DLD1 (cell line): Measurements from ENCODE around the gene SMURF1.
"Not testable (repeated sequence)": the region's sequence is repeated elsewhere in the genome, so short reads cannot be mapped to it uniquely, and the experiment has no call there.

Experiments
- in situ Hi-C: cut with HindIII; loops from 2 replicates; pipeline ENCODE4 v1.10.0; 2017; ENCODE audit warnings: low sequenced_read_pairs

SMURF1 gene

DNA sequence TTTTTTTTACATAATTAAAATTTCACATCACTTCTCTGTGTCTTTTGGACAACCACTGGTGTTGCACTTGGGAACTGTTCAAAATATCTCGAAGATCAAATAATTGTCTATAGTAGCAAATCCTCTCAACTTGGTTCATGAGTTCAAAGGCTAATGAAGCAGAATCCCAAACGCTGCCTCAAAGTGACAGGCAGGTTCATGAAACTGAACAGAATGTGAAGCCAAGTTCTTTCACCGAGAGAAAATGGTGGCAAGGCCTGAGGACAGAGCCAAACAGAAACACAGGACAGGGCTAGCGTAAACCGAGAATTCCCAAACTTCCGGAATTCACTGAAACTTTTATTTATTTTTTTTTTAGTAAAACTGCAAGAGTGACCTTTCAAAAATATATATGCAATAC, 21.1 kb downstream of the SMURF1 start:
- in situ Hi-C loops = no loop called here

DNA sequence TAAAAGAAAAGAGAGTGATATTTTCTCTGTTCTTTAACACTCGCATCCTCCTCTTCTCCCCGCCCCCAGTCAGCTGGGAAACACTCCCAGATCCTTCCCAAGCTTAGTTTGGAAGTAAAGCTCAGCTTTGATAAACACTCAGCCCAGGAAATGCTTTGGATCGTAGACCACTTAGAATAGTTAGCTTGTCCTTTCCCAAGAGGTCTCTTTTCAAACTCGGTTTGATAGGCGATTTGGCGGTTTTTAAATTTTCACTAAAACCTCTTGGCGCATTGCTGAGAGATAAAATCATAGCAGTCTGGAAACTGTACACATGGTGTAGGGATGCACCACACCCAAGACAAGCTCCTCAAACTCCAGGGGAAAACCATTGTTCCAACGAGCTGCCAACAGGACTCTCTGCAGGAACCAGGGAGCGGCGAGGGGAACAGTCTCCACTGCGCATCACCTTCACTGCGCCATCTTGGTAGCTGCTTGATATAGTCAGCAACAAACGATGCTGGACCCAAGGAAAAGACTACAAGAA, 22.3 kb downstream of the SMURF1 start:
- in situ Hi-C loops = no loop called here

DNA sequence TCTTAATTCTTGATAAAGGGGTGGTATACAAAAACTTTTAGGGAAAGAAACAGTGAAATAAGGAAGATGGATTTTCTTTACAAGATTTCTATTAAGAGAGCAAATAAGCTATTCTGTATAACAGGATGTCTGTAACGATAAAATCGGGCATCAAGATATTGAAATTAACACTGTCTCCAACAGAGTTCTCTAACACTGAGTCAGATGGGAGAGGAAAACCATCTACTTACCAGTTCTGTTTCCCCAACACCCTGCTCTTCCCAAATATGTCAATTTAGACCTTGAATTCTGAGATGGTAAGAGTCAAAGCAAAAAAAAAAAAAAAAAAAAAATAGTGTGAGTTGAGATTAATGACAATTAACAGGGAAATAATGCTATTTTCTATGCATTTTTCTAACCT, 23.0 kb downstream of the SMURF1 start:
- in situ Hi-C loops = no loop called here

DNA sequence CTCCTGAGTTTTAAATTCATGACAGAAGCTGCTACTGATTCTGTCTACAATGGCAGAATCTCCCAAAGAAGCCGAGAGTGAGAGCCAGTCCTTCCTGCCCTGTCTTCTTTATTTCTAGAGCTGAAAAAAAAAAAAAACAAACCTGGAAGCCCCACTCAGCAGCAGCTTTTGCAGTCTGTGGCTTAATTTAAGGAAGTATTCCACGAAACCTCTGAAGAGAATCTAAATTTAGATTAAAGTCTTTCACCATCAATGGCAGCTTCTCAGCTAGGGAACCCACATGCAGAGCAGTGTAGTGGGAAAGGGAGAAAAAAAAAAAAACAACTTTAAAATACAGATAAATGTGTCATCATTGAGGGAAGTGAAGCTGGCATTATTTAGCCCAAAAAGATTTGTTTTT, 23.4 kb downstream of the SMURF1 start:
- in situ Hi-C loops = no loop called here

DNA sequence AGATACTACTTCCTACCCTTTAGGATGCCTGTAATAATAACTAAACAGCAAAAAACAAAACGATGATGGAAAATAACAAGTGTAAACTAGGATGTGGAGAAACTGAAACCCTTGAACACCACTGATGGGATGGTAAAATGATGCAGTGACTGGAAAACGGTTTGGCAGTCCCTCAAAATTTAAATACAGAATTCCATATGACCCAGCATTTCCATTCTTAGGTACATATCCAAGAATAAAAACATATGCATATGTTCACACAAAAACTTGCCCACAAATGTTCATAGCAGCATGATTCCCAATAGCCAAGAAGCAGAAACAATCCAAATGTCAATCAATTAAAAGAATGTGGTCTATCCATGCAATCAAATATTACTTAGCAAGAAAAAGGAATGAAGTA, 25.8 kb downstream of the SMURF1 start:
- in situ Hi-C loops = no loop called here

DNA sequence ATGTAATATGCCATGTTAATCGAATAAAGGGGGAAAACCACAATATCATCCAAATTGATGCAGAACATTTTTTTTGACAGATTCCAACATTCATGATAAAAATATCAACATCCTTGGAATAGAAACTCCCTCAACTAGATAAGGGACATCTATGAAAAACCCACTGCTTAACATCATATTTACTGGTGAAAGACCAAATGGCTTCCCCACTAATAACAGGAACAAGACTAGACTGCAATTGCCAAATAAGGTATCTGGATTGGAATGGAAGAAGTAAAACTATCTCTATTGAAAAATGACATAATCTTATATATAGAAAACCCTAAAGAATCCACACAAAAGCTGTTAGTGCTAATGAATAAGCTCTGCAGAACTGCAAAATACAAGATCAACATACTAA, 27.8 kb downstream of the SMURF1 start:
- in situ Hi-C loops = no loop called here

DNA sequence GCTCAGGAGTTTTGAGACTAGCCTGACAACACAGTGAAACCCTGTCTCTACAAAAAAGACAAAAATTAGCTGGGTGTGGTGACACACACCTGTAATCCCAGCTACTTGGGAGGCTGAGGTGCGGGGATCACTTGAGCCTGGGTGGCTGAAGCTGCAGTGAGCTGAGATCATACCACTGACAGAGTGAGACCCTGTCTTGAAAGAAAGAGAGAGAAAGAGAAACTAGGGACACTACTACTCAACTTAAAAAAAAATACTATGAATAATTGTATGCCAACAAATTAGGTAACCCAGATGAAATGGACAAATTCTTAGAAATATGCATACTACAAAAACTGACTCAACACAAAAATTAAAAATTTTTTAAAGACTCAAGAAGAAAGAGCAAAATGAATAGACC, 28.5 kb downstream of the SMURF1 start:
- in situ Hi-C loops = no loop called here

DNA sequence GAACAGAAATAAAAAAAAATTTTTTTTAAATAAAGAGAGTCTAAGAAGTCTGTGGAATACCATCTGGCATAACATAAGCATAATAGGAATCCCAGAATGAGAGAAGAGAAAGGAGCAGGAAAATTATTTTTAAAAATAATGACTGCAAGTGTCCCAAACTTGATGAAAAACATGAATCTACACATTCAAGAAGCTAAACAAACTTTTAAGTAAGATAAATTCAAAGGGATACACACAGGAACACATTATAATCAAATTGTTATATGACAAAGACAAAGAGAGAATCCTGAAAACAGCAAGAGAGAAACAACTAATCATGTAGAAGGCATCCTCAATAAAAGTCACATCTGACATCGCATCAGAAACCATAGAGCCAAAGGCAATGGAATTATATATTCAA, 30.9 kb downstream of the SMURF1 start:
- in situ Hi-C loops = no loop called here

DNA sequence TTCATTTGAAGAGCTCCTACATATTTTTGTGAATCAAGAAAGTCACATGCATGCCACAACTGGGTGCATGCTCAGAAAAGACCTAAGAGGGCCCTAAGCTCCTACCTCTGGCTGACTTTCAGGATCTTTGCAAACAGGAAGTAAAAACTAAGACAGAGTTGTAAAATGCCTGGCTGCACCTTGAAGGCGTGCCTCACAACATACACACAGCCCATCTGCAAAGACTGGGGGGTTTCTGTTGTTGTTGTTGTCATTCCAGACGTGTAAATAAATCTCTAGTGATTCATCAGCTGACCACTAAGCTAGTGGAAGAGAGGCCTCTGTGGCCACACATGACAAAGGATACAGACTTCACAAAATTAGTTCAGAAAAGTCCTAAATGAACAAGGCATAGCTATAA, 31.8 kb downstream of the SMURF1 start:
- in situ Hi-C loops = no loop called here

DNA sequence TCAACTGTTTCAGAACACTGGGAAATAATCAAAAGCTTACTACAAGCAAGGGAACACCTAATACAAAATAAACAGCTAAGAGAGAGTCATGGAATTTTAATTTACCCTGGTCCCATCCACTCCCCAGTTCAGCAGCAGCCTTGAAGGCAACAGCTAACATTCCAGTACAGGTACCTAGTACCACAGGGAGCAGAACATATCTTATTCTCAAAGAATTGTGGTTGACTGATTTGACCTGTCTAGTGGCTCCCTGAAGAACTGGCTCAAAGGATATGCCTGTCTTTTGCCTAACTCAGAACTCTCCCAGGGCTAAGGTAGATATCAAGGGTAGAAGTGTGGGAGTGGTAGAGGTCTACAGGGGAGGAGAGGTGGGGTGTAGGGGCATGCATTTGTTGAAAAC, 32.3 kb downstream of the SMURF1 start:
- in situ Hi-C loops = no loop called here

DNA sequence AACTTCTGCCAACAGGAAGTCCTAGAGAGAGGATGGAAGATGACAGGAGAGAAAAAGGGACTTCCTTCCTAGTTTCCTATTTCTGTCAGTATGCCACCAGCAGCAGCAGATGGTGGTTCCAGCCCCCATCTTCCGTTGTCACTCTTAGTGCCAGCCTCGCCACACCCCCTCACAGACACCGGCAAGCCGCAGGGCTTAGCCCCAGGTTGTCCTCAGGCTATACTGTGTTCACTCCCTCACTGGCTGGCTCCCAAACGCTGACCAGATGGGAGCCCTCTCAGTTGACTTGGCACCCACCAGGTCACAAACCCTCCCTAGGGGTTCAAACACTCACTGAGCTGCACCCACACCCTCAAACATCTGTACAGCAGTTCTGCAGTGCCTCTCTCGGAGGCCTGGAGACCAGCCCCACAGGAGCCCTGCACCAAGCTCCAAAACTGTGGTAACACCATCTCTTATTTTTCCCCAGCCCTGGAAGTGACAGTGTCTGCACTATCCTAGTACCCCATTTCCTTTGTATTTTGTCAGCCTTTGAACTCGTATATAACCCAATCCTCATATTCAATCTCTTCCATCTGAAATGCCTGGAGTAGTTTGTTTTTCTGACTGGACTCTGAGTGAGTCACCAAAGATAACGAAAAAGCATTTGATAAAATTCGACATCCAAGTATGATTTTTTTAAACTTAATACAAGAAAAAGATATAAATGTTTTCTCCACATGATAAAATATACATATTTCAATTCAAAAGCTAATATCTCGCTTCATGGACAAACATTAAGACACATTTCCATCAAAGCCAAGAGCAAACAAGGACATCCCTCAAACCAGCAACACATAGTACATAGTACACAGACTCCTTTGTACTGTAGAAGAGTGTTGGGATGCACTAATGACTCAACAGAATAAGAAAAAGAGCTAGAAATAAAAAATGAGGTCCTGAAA, 34.5 kb downstream of the SMURF1 start:
- in situ Hi-C loops = no loop called here

DNA sequence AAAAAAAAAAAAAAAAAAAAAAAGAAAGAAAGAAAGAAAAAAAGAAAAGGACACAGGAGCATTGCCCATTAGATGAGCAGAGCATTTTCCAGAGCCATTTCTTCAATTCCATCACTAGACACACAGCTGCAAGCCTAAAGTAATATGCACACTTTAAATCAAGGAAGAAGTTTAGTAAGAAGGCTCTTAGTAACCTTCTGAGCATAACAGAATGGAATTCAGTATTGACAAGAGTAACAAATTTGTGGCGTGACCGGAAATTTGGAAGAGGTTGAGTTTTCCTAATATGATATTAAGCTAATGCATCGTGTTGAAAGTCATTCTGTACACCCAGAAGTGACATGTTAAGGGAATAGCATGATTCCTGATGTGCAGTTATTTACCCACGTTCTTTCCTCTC, 35.3 kb downstream of the SMURF1 start:
- in situ Hi-C loops = no loop called here

DNA sequence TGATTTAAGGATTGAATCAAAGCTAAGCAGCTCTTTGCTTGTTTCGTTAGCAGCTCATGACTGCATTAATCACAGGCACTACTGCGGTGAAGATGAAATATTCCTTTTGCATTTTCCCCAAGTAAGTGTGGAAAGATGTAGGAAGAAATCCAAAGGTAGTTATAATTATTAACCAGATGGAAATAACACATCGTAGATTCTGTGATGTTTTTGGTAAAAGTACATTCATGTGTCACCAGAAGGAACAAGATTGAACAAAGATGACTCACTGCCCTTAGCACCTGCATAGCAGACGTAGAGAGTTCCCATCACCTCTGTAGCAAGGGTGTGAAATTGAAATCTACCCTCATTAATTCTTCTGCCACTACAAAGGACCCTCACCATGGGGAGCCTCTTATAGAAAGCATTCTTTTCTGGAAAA, 37.1 kb downstream of the SMURF1 start:
- in situ Hi-C loops = no loop called here

DNA sequence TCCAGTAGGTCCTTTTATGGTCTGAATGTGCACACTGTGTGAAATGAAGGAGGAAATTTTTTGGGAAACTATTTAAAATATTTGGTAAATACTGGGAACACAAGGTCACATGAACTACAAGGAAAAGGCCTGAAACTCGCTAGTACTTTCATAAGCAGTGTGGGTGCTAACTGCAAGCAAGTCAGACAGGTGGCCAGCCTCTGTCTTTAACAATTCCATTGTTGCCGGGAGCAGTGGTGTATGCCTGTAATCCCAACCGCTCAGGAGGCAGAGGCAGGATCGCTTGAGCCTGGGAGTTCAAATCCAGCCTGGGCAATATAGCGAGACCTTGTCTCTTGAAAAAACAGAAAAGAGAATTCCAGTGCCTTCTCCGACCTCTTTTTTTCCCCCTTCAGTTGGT, 37.5 kb downstream of the SMURF1 start:
- in situ Hi-C loops = no loop called here

DNA sequence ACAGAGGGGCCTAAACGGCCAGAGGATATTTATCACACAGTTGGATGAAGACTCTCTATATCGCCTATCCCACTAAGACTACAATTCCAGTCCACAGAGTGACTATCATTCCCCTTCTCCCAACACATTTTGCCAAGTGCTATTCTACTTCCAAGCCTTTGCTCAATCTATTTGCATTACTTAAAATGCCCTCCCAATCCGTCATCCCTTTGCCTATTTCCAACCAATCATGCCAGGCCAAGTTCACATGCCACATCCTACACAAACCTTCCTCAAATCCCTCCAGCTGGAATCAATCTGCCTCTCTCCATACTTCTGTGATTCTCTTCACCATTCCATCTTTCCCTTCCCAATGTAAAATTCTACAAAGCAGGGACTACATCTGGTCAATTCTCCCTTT, 38.2 kb downstream of the SMURF1 start:
- in situ Hi-C loops = no loop called here

DNA sequence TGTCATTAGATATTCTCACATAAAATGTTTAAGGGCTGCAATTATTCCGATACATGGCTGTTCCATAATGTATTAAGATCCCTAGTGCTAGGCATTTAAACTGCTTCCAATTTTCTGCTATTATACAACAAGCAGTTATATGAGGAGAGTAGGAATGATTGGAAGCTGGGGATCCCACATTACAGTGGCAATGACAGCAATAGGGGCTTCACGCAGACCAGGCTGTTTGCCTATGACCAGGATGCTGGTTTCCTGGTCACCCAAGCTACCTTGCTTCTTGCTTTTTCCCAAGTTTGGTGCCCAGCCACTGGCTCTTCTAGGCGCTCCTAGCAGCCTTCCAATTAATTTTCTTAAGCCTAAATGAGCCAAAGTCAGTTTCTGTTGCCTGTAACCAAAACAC, 39.3 kb downstream of the SMURF1 start:
- in situ Hi-C loops = no loop called here

DNA sequence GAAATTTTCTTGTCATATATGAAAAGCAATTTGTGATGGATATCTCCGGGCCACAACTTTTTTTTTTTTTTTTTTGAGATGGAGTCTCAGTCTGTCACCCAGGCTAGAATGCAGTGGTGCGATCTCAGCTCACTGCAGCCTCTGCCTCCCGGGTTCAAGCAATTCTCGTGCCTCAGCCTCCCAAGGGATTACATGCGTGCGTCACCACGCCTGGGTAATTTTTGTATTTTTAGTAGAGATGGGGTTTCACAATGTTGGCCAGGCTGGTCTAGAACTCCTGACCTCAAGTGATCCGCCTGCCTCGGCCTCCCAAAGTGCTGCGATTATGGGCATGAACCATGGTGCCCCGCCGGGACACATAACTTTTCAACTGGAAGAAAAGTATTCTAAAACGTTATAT, 40.1 kb downstream of the SMURF1 start:
- in situ Hi-C loops = not testable (repeated sequence)

DNA sequence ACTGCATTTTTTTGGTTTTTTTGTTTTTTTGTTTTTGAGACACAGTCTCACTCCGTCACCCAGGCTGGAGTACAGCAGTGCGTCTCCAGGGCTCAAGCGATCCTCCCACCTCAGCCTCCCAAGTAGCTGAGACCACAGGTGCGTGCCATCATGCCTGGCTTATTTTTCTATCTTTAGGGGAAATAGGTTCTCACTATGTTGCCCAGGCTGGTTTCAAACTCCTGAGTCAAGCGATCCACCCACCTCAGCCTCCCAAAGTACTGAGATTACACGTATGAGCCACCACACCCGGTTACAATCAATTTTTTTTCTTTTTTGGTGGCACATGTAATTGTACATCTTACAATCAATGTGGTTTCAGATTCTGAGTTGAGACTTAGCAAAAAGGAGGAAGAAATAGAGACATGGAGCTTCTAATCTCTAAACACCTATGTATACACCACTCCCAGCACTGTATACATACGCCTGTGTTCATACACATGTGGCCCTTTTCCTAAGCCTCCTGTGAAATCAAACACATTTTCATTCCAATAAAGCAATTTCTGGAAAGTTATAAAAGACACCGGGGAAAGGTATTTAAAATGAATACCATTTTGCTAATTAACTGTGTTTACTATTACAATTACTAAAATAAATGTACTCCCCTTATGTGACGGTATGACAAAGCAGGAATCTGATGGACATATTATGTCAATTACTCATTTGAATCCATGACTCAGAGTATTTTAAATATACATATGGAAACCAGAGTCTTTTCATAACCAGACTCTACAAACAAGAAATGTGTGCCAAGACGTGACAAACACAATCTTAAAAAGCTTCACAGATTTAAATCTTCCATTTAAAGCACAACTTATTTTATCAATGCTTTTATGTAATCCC, 40.9 kb downstream of the SMURF1 start:
- in situ Hi-C loops = no loop called here

DNA sequence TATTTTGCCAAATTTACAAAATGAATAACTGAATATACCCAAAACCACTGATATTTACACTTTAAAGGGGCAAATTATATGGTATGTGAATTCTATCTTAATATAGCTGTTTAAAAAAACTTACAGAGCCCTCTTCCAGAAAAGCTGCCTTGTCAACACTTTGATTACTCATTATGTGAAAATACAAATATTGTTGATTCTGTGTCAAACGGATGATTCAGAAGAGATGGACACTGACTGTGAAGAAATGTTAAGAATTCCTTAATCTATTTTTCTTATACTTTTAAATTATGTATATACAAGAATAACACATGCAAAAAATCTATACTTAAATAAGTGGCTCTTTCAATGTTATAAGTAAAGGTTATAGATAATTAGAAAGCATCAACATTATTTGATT, 41.5 kb downstream of the SMURF1 start:
- in situ Hi-C loops = no loop called here

DNA sequence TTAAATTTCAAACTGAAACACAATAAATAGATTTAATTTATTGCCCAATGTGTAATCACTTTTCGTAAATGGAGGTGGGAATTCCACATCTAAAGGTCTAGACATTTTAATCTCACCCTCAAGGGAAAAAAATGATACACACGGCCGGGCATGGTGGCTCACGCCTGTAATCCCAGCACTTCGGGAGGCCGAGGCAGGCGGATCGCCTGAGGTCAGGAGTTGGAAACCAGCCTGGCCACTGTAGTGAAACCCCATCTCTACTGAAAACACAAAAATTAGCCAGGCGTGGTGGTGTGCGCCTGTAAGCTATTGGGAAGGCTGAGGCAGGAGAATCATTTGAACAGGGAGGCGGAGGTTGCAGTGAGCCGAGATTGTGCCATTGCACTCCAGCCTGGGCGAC, 42.4 kb downstream of the SMURF1 start:
- in situ Hi-C loops = not testable (repeated sequence)

DNA sequence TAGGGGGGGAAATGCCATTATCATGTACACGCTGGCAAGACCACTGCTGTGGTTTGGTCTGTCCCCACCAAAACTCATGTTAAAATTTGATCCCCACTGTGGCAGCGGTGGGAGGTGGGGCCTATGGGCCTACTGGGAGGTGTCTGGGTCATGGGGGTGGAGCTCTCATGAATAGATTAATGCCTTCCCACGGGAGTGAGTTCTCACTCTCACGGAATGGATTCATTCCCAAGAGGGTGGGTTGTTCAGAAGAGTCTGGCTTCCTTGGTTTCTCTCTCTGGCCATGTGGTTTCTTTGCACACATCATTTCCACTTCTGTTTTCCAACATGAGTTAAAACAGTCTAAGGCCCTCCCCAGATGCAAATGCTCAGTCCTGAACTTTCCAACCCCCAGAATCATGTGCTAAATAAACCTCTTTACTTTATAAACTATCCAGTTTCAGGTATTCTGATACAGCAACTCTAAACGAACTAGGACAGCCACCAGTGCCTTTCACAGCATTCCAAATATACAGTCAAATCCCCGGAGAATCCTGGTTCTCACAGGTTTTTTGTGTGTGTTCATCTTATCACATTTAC, 44.3 kb downstream of the SMURF1 start:
- in situ Hi-C loops = no loop called here
